H9 (cell line): Measurements from ENCODE around the gene PRUNE1. TPM values are rescaled to one million over a fixed set of nuclear protein-coding genes. Genes with fewer than 3 reads are reported as not detected.

Source experiments
- DNase-seq: peaks from one replicate; pipeline ENCODE4 v3.0.0-alpha.2; 2017
- H2AFZ ChIP-seq: one replicate; pipeline ENCODE4 v1.6.1; 2013; ENCODE audit warnings: mild to moderate bottlenecking, low read length, control low read depth, moderate library complexity
- H2AK5ac ChIP-seq: 2 replicates; pipeline ENCODE4 v1.6.1; 2013; ENCODE audit warnings: low read length, control low read depth, mixed read lengths; ENCODE audit not compliant: insufficient read length
- H2BK120ac ChIP-seq: one replicate; pipeline ENCODE4 v1.6.1; 2013; ENCODE audit warnings: low read depth, mild to moderate bottlenecking, low read length, control low read depth, inconsistent platforms; ENCODE audit not compliant: poor library complexity, severe bottlenecking
- H2BK12ac ChIP-seq: 2 replicates; pipeline ENCODE4 v1.6.1; 2013; ENCODE audit warnings: low read length, control low read depth, mixed read lengths, low read depth; ENCODE audit not compliant: insufficient read length
- H2BK15ac ChIP-seq: 2 replicates; pipeline ENCODE4 v1.6.1; 2013; ENCODE audit warnings: low read depth, low read length, control low read depth
- H2BK20ac ChIP-seq: one replicate; pipeline ENCODE4 v1.6.1; 2013; ENCODE audit warnings: low read depth, mild to moderate bottlenecking, low read length, control low read depth, inconsistent platforms; ENCODE audit not compliant: poor library complexity, severe bottlenecking
- H2BK5ac ChIP-seq: 2 replicates; pipeline ENCODE4 v1.6.1; 2013; ENCODE audit warnings: low read length, control low read depth, mixed read lengths; ENCODE audit not compliant: insufficient read length
- H3K14ac ChIP-seq: 2 replicates; pipeline ENCODE4 v1.6.1; 2013; ENCODE audit warnings: low read length, control low read depth; ENCODE audit not compliant: insufficient read depth
- H3K18ac ChIP-seq: 2 replicates; pipeline ENCODE4 v1.6.1; 2013; ENCODE audit warnings: low read depth, mild to moderate bottlenecking, mixed read lengths, low read length, control low read depth; ENCODE audit not compliant: insufficient read length
- H3K23ac ChIP-seq: 2 replicates; pipeline ENCODE4 v1.6.1; 2013; ENCODE audit warnings: low read length, control low read depth, mixed read lengths, low read depth; ENCODE audit not compliant: insufficient read length
- H3K23me2 ChIP-seq: 2 replicates; pipeline ENCODE4 v1.6.1; 2013; ENCODE audit warnings: low read depth, mild to moderate bottlenecking, mixed read lengths, low read length, control low read depth; ENCODE audit not compliant: insufficient read length, poor library complexity, severe bottlenecking
- H3K27ac ChIP-seq: 2 replicates; pipeline ENCODE4 v1.5.1; 2013; ENCODE audit warnings: low read length, control low read depth, mixed read lengths, low read depth; ENCODE audit not compliant: insufficient read length
- H3K27me3 ChIP-seq: 2 replicates; pipeline ENCODE4 v1.6.1; 2013; ENCODE audit warnings: low read length, control low read depth, inconsistent platforms; ENCODE audit not compliant: insufficient read depth
- H3K4ac ChIP-seq: 2 replicates; pipeline ENCODE4 v1.6.1; 2013; ENCODE audit warnings: low read depth, mild to moderate bottlenecking, control low read depth, inconsistent platforms, low read length, moderate library complexity
- H3K4me1 ChIP-seq: 2 replicates; pipeline ENCODE4 v1.6.1; 2013; ENCODE audit warnings: low read length, control low read depth, inconsistent platforms; ENCODE audit not compliant: insufficient read depth
- H3K4me2 ChIP-seq: 2 replicates; pipeline ENCODE4 v1.6.1; 2013; ENCODE audit warnings: low read length, control low read depth, mixed read lengths; ENCODE audit not compliant: insufficient read length, insufficient read depth
- H3K56ac ChIP-seq: 2 replicates; pipeline ENCODE4 v1.6.1; 2013; ENCODE audit warnings: low read depth, mild to moderate bottlenecking, mixed read lengths, low read length, control low read depth; ENCODE audit not compliant: insufficient read length
- H3K79me1 ChIP-seq: 2 replicates; pipeline ENCODE4 v1.6.1; 2013; ENCODE audit warnings: low read depth, mild to moderate bottlenecking, moderate library complexity, low read length, control low read depth, inconsistent platforms; ENCODE audit not compliant: insufficient read depth, poor library complexity, severe bottlenecking
- H3K79me2 ChIP-seq: 2 replicates; pipeline ENCODE4 v1.6.1; 2013; ENCODE audit warnings: low read length, control low read depth, inconsistent platforms; ENCODE audit not compliant: insufficient read depth
- H3K9ac ChIP-seq: 2 replicates; pipeline ENCODE4 v1.6.1; 2013; ENCODE audit warnings: low read length, control low read depth, mixed read lengths; ENCODE audit not compliant: insufficient read length; ENCODE audit errors: extremely low read depth
- H3K9me3 ChIP-seq: one replicate; pipeline ENCODE4 v1.6.1; 2013; ENCODE audit warnings: low read depth, low read length, inconsistent platforms; ENCODE audit not compliant: control insufficient read depth
- H3T11ph ChIP-seq: one replicate; pipeline ENCODE4 v1.6.1; 2013; ENCODE audit warnings: mild to moderate bottlenecking, low read length, control low read depth, inconsistent platforms
- H4K20me1 ChIP-seq: one replicate; pipeline ENCODE4 v1.6.1; 2013; ENCODE audit not compliant: control insufficient read depth, insufficient read length, insufficient read depth
- H4K5ac ChIP-seq: 2 replicates; pipeline ENCODE4 v1.6.1; 2013; ENCODE audit warnings: low read depth, mild to moderate bottlenecking, mixed read lengths, low read length, control low read depth; ENCODE audit not compliant: insufficient read length
- H4K8ac ChIP-seq: replicated peaks from 2 replicates; pipeline ENCODE4 v1.6.1; 2013; ENCODE audit warnings: low read length, control low read depth, mixed read lengths, low read depth; ENCODE audit not compliant: insufficient read length
- H4K91ac ChIP-seq: 2 replicates; pipeline ENCODE4 v1.6.1; 2013; ENCODE audit warnings: low read depth, mild to moderate bottlenecking, moderate library complexity, mixed read lengths, low read length, control low read depth; ENCODE audit not compliant: insufficient read length
- H3K27ac Mint-ChIP-seq, 3 experiments: 2 replicates in 2 of 3; 3 replicates in 1 of 3; pipeline ENCODE4 v1.8.0; 2020 to 2021; ENCODE audit warnings: mixed read lengths in 3 of 3, mild to moderate bottlenecking in 1 of 3, moderate library complexity in 1 of 3
- H3K27me3 Mint-ChIP-seq: 2 replicates; pipeline ENCODE4 v1.8.0; 2021; ENCODE audit warnings: low read depth, mild to moderate bottlenecking, moderate library complexity, mixed read lengths
- H3K36me3 Mint-ChIP-seq, 3 experiments: 2 replicates in 2 of 3; 3 replicates in 1 of 3; pipeline ENCODE4 v1.8.0; 2020 to 2021; ENCODE audit warnings: low read depth in 3 of 3, mixed read lengths in 3 of 3; ENCODE audit not compliant: insufficient read depth in 1 of 3
- H3K4me1 Mint-ChIP-seq, 2 experiments: 2 replicates each; pipeline ENCODE4 v1.8.0; 2020; ENCODE audit warnings: mixed read lengths in 2 of 2
- H3K4me3 Mint-ChIP-seq, 2 experiments: 2 replicates in 1 of 2; 3 replicates in 1 of 2; pipeline ENCODE4 v1.8.0; 2020 to 2021; ENCODE audit warnings: mild to moderate bottlenecking in 2 of 2, mixed read lengths in 2 of 2, moderate library complexity in 1 of 2
- H3K9me3 Mint-ChIP-seq, 2 experiments: 2 replicates in 1 of 2; 3 replicates in 1 of 2; pipeline ENCODE4 v1.8.0; 2020; ENCODE audit warnings: mild to moderate bottlenecking in 2 of 2, mixed read lengths in 2 of 2, moderate library complexity in 1 of 2
- CTCF ChIP-seq: fragments of 200-600 bp; sonication (generic); conservative IDR thresholded peaks from 3 replicates; pipeline ENCODE4 v1.8.0; 2021; ENCODE audit warnings: antibody characterized with exemption, mild to moderate bottlenecking
- WGBS: extraction: QIAGEN DNeasy Blood & Tissue Kit; methylation state at CpG from one replicate; pipeline ENCODE4 v1.1.7; 2013; ENCODE audit warnings: missing lambda C conversion rate, low lambda C conversion rate, mixed read lengths; ENCODE audit not compliant: insufficient read length; ENCODE audit errors: extremely low coverage; 5-methylcytosine and 5-hydroxymethylcytosine counted together
- total RNA-seq: library from RNA; stranded (reverse); gene quantifications from 2 replicates; pipeline ENCODE4 v1.2.1, GENCODE V29; 2021

Gene PRUNE1
- total RNA-seq, 1 experiment from 2014 or later: 22.3 TPM

- no peak within 1 kb of the TSS for H2BK5ac ChIP-seq
- H4K5ac ChIP-seq: no peak within 1 kb of the TSS
- no peak for TF ChIP-seq CTCF
- peak within 1 kb of the TSS; percentile 51 for H3K9ac ChIP-seq
- DNase-seq: peak; percentile 79
- Mint-ChIP-seq H3K4me3 (peak within 1 kb of the TSS; percentile 95 to 98), H3K9me3 (no peaks in the 10 kb centered on the region), H3K27ac (peak within 1 kb of the TSS; percentile 95 to 99 (median 96)), H3K4me1 (peaks cover 17 to 19% of the 10 kb centered on the region in 2 experiments), H3K27me3 (no peaks in the 10 kb centered on the region), H3K36me3 (peaks cover 0 to 15% (median 11%) of the 10 kb centered on the region in 3 experiments; a peak in 5 of 7 replicates)
- H4K20me1 ChIP-seq: no peaks in the 10 kb centered on the region
- H3K18ac ChIP-seq: peak within 1 kb of the TSS; percentile 12
- H3K4me1 ChIP-seq: no peaks in the 10 kb centered on the region; the same call in 1 of the 2 replicates
- H4K8ac ChIP-seq: no peak within 1 kb of the TSS
- peak within 1 kb of the TSS; percentile 60 for H3K4me2 ChIP-seq
- WGBS: no CpG with 5 or more reads among the region's 29 CpGs
- H3K56ac ChIP-seq: no peak within 1 kb of the TSS
- no peak within 1 kb of the TSS for H3T11ph ChIP-seq
- no peaks in the 10 kb centered on the region for H3K79me2 ChIP-seq
- H4K91ac ChIP-seq: no peak within 1 kb of the TSS
- no peak within 1 kb of the TSS for H3K4ac ChIP-seq
- no peaks in the 10 kb centered on the region for H3K79me1 ChIP-seq
- no peak within 1 kb of the TSS for H2BK15ac ChIP-seq
- H3K23me2 ChIP-seq: peaks cover 4% of the 10 kb centered on the region
- H3K27me3 ChIP-seq: no peaks in the 10 kb centered on the region
- no peak within 1 kb of the TSS for H2BK12ac ChIP-seq
- H2AK5ac ChIP-seq: no peak within 1 kb of the TSS
- H2BK20ac ChIP-seq: no peak within 1 kb of the TSS
- no peak within 1 kb of the TSS for H2BK120ac ChIP-seq
- peak within 1 kb of the TSS; percentile 83 for H2AFZ ChIP-seq
- H3K9me3 ChIP-seq: no peaks in the 10 kb centered on the region
- peak within 1 kb of the TSS; percentile 66 for H3K14ac ChIP-seq
- H3K27ac ChIP-seq: no peak within 1 kb of the TSS
- no peak within 1 kb of the TSS for H3K23ac ChIP-seq
Observed at GRCh38 chr1:151047591-151047924, 39.3 kb downstream of the PRUNE1 start, which contains the start of gene C1orf56. Gene C1orf56 (plus strand): TSS chr1:151047751. CDS start chr1:151047848, 97 bp downstream.
